ENCODE results near the gene TMEM150A. TPM values are rescaled to one million over a fixed set of nuclear protein-coding genes. Genes with fewer than 3 reads are reported as not detected.

The TMEM150A gene
- total and polyA plus RNA-seq, 2 donors (not counting 3 experiments of a cell fraction or from before 2014, with no cell fraction given): 17.7 to 35.7 TPM

- DNase-seq (ENCODE audit: low read depth, low spot score) (peak; percentile 99), FAIRE-seq (peak; percentile 100)
- Histone ChIP-seq H4K20me1 (replicated peaks; ENCODE audit: control insufficient read depth, extremely low read depth, insufficient read depth, low read length) (no peaks in the 10 kb centered on the region), H3K27me3 (ENCODE audit: control insufficient read depth in 2 of 2, insufficient read depth in 2 of 2, low read length in 2 of 2) (no peaks in the 10 kb centered on the region), H3K79me2 (ENCODE audit: control insufficient read depth, insufficient read depth, low read length) (peaks cover 28% of the 10 kb centered on the region), H3K4me1 (ENCODE audit: control insufficient read depth, extremely low read depth, insufficient read depth, low read length) (peaks cover 23% of the 10 kb centered on the region), H3K9ac (replicated peaks; ENCODE audit: extremely low read depth, insufficient read depth, low read length) (peak within 1 kb of the TSS; percentile 77), H3K27ac (ENCODE audit: insufficient read depth, low read depth, low read length) (peak within 1 kb of the TSS; percentile 67), H3K4me3 (replicated peaks in 1 of 3; ENCODE audit: insufficient read depth in 1 of 3, low read depth in 1 of 3, low read length in 3 of 3) (peak within 1 kb of the TSS; percentile 38 to 94 (median 62)), H3K36me3 (ENCODE audit: control insufficient read depth in 2 of 2, extremely low read depth in 1 of 2, insufficient read depth in 2 of 2, low read length in 2 of 2) (peaks cover 0 to 40% of the 10 kb centered on the region in 2 experiments), H3K9me1 (replicated peaks; ENCODE audit: control insufficient read depth, extremely low read depth, insufficient read depth, low read length) (no peaks in the 10 kb centered on the region), H2AFZ (ENCODE audit: low read depth, low read length) (peak within 1 kb of the TSS; percentile 39), H3K4me2 (ENCODE audit: insufficient read depth, low read length) (peak within 1 kb of the TSS; percentile 70), H3K9me3 (replicated peaks; ENCODE audit: control insufficient read depth, insufficient read depth, low read length) (no peaks in the 10 kb centered on the region)
- ChIA-PET POLR2A (interaction anchor here (0.6 to 1.8 kb wide), 6 partner anchors 8 to 84 kb away, joined by 3 to 8 read pairs (median 4); partner anchors contain the start of genes GGCX and MAT2A), CTCF (interaction anchor here (0.6 to 1.9 kb wide), 11 partner anchors 8 to 241 kb away, joined by 3 to 7 read pairs (median 3); partner anchors contain the start of genes C2orf68, ELMOD3, RETSAT and VAMP8)
- no TSS peak for BruUV-seq (replicated peaks)
- TF ChIP-seq EZH2 (IDR thresholded peaks at IDR 0.05; ENCODE audit: borderline replicate concordance, low read depth, low read length, severe bottlenecking) (no peak), MAX (IDR thresholded peaks at IDR 0.05; ENCODE audit: insufficient read depth, insufficient read length) (peak; percentile 11), MYC (IDR thresholded peaks at IDR 0.05; ENCODE audit: low read depth, low read length) (no peak), POLR2A (IDR thresholded peaks at IDR 0.05; ENCODE audit: low read depth, low read length) (peak; percentile 90), FOS (IDR thresholded peaks at IDR 0.05; ENCODE audit: borderline replicate concordance, insufficient read depth, low read length) (no peak), POLR2AphosphoS5 (IDR thresholded peaks at IDR 0.05; ENCODE audit: insufficient read depth, low read depth, low read length) (peak; percentile 89), GATA2 (IDR thresholded peaks at IDR 0.05; ENCODE audit: insufficient read depth, insufficient read length, low read depth, low read length) (no peak), JUN (IDR thresholded peaks at IDR 0.05; ENCODE audit: borderline replicate concordance, insufficient read depth, insufficient read length, low read depth) (no peak)
- TF ChIP-seq, protein P1, sequence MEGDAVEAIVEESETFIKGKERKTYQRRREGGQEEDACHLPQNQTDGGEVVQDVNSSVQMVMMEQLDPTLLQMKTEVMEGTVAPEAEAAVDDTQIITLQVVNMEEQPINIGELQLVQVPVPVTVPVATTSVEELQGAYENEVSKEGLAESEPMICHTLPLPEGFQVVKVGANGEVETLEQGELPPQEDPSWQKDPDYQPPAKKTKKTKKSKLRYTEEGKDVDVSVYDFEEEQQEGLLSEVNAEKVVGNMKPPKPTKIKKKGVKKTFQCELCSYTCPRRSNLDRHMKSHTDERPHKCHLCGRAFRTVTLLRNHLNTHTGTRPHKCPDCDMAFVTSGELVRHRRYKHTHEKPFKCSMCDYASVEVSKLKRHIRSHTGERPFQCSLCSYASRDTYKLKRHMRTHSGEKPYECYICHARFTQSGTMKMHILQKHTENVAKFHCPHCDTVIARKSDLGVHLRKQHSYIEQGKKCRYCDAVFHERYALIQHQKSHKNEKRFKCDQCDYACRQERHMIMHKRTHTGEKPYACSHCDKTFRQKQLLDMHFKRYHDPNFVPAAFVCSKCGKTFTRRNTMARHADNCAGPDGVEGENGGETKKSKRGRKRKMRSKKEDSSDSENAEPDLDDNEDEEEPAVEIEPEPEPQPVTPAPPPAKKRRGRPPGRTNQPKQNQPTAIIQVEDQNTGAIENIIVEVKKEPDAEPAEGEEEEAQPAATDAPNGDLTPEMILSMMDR (IDR thresholded peaks at IDR 0.05; ENCODE audit: extremely low read depth in 1 of 2, insufficient read depth in 1 of 2, low read depth in 1 of 2, low read length in 2 of 2): no peak
- intact Hi-C loops (cut with micrococcal nuclease) (loop anchor here (1.0 kb wide), 2 partner anchors 10 to 42 kb away; no protein-coding TSS in a partner anchor), dilution Hi-C loops (cut with MboI; ENCODE audit: extremely low pct_ligation_motif_present, low sequenced_read_pairs) (no loop called here)
Measured at GRCh38 chr2:85595301-85596025, 7.0 kb downstream of the TMEM150A start, which contains the start of gene RNF181. Gene RNF181, plus strand, starts transcription at chr2:85595745. Its CDS starts 19 bp downstream, at chr2:85595764.

Measured in endothelial cell of umbilical vein (primary cell).